BJ (cell line): ENCODE results near the gene LRRC30. TPM values are rescaled to one million over a fixed set of nuclear protein-coding genes. Genes with fewer than 3 reads are reported as not detected.
"Not testable (repeated sequence)": the region's sequence is repeated elsewhere in the genome, so short reads cannot be mapped to it uniquely, and the experiment has no call there.

ENCODE experiments used
- CTCF ChIA-PET: fragments of 350-600 bp; formaldehyde crosslinking; extraction: SDS; loops from one replicate; lab custom pipeline; 2021; ENCODE audit warnings: antibody characterized with exemption, inconsistent platforms; lab: Yijun Ruan, JAX
- POLR2A ChIA-PET: fragments of 300-600 bp; sonication (Branson Sonifier 250); formaldehyde crosslinking; extraction: SDS; loops from one replicate; lab custom pipeline; 2021; ENCODE audit warnings: antibody characterized with exemption; lab: Charles Lee
- DNase-seq: peaks from one replicate; pipeline ENCODE4 v3.0.0-alpha.2; 2011; ENCODE audit warnings: low read depth
- H3K27me3 ChIP-seq: 2 replicates; pipeline ENCODE4 v1.6.0; 2011; ENCODE audit warnings: low read length; ENCODE audit not compliant: control insufficient read depth, insufficient read depth
- H3K36me3 ChIP-seq: 2 replicates; pipeline ENCODE4 v1.5.1; 2011; ENCODE audit warnings: low read length; ENCODE audit not compliant: control insufficient read depth, insufficient read depth
- H3K4me3 ChIP-seq: 2 replicates; pipeline ENCODE4 v1.5.1; 2011; ENCODE audit warnings: low read depth, mild to moderate bottlenecking, control low read depth, low read length
- CTCF ChIP-seq: IDR thresholded peaks from 2 replicates; pipeline ENCODE4 v1.5.1; 2011; ENCODE audit warnings: low read depth, mild to moderate bottlenecking, control low read depth, inconsistent platforms, low read length, moderate library complexity; ENCODE audit not compliant: insufficient read depth
- polyA plus RNA-seq: library from polyadenylated mRNA; depleted of rRNA; stranded (reverse); fragments of >200 nt; gene quantifications from 2 replicates; pipeline ENCODE4 v1.2.3, GENCODE V29; 2011

The LRRC30 gene
- polyA plus RNA-seq, 1 experiment: not detected

GRCh38 chr18:7196421-7196820 is 34.5 kb upstream of the LRRC30 start:
- TF ChIP-seq CTCF: no peak
- no peak for DNase-seq
- ChIA-PET POLR2A (no interaction called here), CTCF (no interaction called here)
- Histone ChIP-seq H3K4me3 (no peak overlapping the region), H3K27me3 (no peaks in the 10 kb centered on the region), H3K36me3 (no peaks in the 10 kb centered on the region)

- no peaks in the 10 kb centered on the region for H3K36me3 ChIP-seq
- no peak for TF ChIP-seq CTCF
- POLR2A ChIA-PET: no interaction called here
- no peak overlapping the region for H3K4me3 ChIP-seq
- CTCF ChIA-PET: no interaction called here
- H3K27me3 ChIP-seq: no peaks in the 10 kb centered on the region
- no peak for DNase-seq
Measured at GRCh38 chr18:7197854-7198253, 33.0 kb upstream of the LRRC30 start.

- H3K36me3 ChIP-seq: no peaks in the 10 kb centered on the region
- no peak for TF ChIP-seq CTCF
- CTCF ChIA-PET: no interaction called here
- POLR2A ChIA-PET: no interaction called here
- no peaks in the 10 kb centered on the region for H3K27me3 ChIP-seq
- no peak for DNase-seq
- no peak overlapping the region for H3K4me3 ChIP-seq
Measured at GRCh38 chr18:7198326-7198725, 32.6 kb upstream of the LRRC30 start.

- Histone ChIP-seq H3K27me3 (no peaks in the 10 kb centered on the region), H3K36me3 (no peaks in the 10 kb centered on the region), H3K4me3 (no peak overlapping the region)
- DNase-seq: no peak
- POLR2A ChIA-PET: no interaction called here
- CTCF ChIA-PET: interaction anchor here (0.6 kb wide), 1 partner anchor 11 kb away, joined by 3 read pairs; no protein-coding TSS in a partner anchor
- TF ChIP-seq CTCF: no peak
Measured at GRCh38 chr18:7201096-7201495, 29.8 kb upstream of the LRRC30 start.

GRCh38 chr18:7202169-7202568 is 28.7 kb upstream of the LRRC30 start:
- no peak for DNase-seq
- no peak overlapping the region for H3K4me3 ChIP-seq
- POLR2A ChIA-PET: no interaction called here
- no peaks in the 10 kb centered on the region for H3K27me3 ChIP-seq
- CTCF ChIA-PET: interaction anchor here (0.6 kb wide), 1 partner anchor 201 kb away, joined by 3 read pairs; no protein-coding TSS in a partner anchor
- TF ChIP-seq CTCF: no peak
- no peaks in the 10 kb centered on the region for H3K36me3 ChIP-seq

- CTCF ChIA-PET, DNase-seq, H3K4me3 ChIP-seq, H3K27me3 ChIP-seq, POLR2A ChIA-PET, H3K36me3 ChIP-seq: not testable (repeated sequence)
Measured at GRCh38 chr18:7203601-7204000, 27.3 kb upstream of the LRRC30 start.
